Large intestine (tissue), 3 donors: ENCODE results near the gene MYO15A. TPM values are rescaled to one million over a fixed set of nuclear protein-coding genes. Genes with fewer than 3 reads are reported as not detected.

ENCODE experiments used
- DNase-seq, 2 donors: peaks; one replicate each; pipeline versions ENCODE4 v3.0.0 to v3.0.0-alpha.2; 2013
- H3K27ac ChIP-seq: one replicate; pipeline ENCODE4 v1.5.1; 2013; ENCODE audit warnings: low read length
- H3K27me3 ChIP-seq: 2 replicates; pipeline ENCODE4 v1.6.1; 2013; ENCODE audit warnings: low read length; ENCODE audit not compliant: control insufficient read depth, insufficient read depth
- H3K36me3 ChIP-seq: 2 replicates; pipeline ENCODE4 v1.6.1; 2013; ENCODE audit warnings: low read length; ENCODE audit not compliant: control insufficient read depth, insufficient read depth
- H3K4me1 ChIP-seq: one replicate; pipeline ENCODE4 v1.6.1; 2013; ENCODE audit warnings: low read length; ENCODE audit not compliant: control insufficient read depth, insufficient read depth
- H3K4me3 ChIP-seq: one replicate; pipeline ENCODE4 v1.5.1; 2013; ENCODE audit warnings: low read length
- H3K9me3 ChIP-seq: one replicate; pipeline ENCODE4 v1.6.1; 2013; ENCODE audit warnings: mild to moderate bottlenecking, low read depth, low read length, moderate library complexity; ENCODE audit not compliant: control insufficient read depth
- WGBS: methylation state at CpG from one replicate; pipeline ENCODE4 v1.1.5; 2013; ENCODE audit warnings: low lambda C conversion rate; ENCODE audit not compliant: insufficient coverage; 5-methylcytosine and 5-hydroxymethylcytosine counted together
- polyA plus RNA-seq: library from polyadenylated mRNA; unstranded; fragments of 120-200 nt; gene quantifications from one replicate; pipeline ENCODE4 v1.2.1, GENCODE V29; 2013

MYO15A gene
- polyA plus RNA-seq, 1 donor: 2.0 TPM

- no peak overlapping the region for H3K4me3 ChIP-seq
- 40% methylated on average over 1 of the region's 4 CpGs for WGBS
- H3K27me3 ChIP-seq: peaks cover 3% of the 10 kb centered on the region
- no peak for DNase-seq
- H3K27ac ChIP-seq: no peak overlapping the region
- no peaks in the 10 kb centered on the region for H3K4me1 ChIP-seq
- H3K36me3 ChIP-seq: no peaks in the 10 kb centered on the region
- H3K9me3 ChIP-seq: no peaks in the 10 kb centered on the region
Observed at GRCh38 chr17:18079543-18079942, 29.0 kb upstream of the MYO15A start.

- peak; percentile 50 to 65 for DNase-seq
- Histone ChIP-seq H3K9me3 (peaks cover 3% of the 10 kb centered on the region), H3K4me3 (no peak overlapping the region), H3K36me3 (no peaks in the 10 kb centered on the region), H3K27me3 (peaks cover 1% of the 10 kb centered on the region), H3K27ac (no peak overlapping the region), H3K4me1 (no peaks in the 10 kb centered on the region)
- 80% methylated on average over 1 of the region's 4 CpGs for WGBS
Observed at GRCh38 chr17:18084256-18084655, 24.3 kb upstream of the MYO15A start.

- no peaks in the 10 kb centered on the region for H3K4me1 ChIP-seq
- peak within 1 kb of the TSS; percentile 88 for H3K27ac ChIP-seq
- WGBS: no CpG with 5 or more reads among the region's 52 CpGs
- peak; percentile 89 to 95 for DNase-seq
- peaks cover 9% of the 10 kb centered on the region for H3K36me3 ChIP-seq
- peak within 1 kb of the TSS; percentile 94 for H3K4me3 ChIP-seq
- H3K9me3 ChIP-seq: peaks cover 3% of the 10 kb centered on the region
- H3K27me3 ChIP-seq: no peaks in the 10 kb centered on the region
Observed at GRCh38 chr17:18087610-18088491, 20.7 kb upstream of the MYO15A start, which contains the start of gene DRG2. Gene DRG2 (plus strand): TSS chr17:18087948. CDS start chr17:18088024, 76 bp downstream.

GRCh38 chr17:18089613-18090012 is 18.9 kb upstream of the MYO15A start:
- no peak overlapping the region for H3K27ac ChIP-seq
- no CpG with 5 or more reads among the region's 2 CpGs for WGBS
- H3K4me3 ChIP-seq: no peak overlapping the region
- peaks cover 19% of the 10 kb centered on the region for H3K36me3 ChIP-seq
- peaks cover 3% of the 10 kb centered on the region for H3K9me3 ChIP-seq
- no peaks in the 10 kb centered on the region for H3K4me1 ChIP-seq
- H3K27me3 ChIP-seq: no peaks in the 10 kb centered on the region
- DNase-seq: no peak

GRCh38 chr17:18093616-18094408 is 14.7 kb upstream of the MYO15A start:
- H3K4me1 ChIP-seq: no peaks in the 10 kb centered on the region
- peaks cover 48% of the 10 kb centered on the region for H3K36me3 ChIP-seq
- no CpG with 5 or more reads among the region's 15 CpGs for WGBS
- no peak overlapping the region for H3K4me3 ChIP-seq
- DNase-seq: peak; percentile 19 to 33
- H3K27me3 ChIP-seq: no peaks in the 10 kb centered on the region
- H3K9me3 ChIP-seq: no peaks in the 10 kb centered on the region
- no peak overlapping the region for H3K27ac ChIP-seq

GRCh38 chr17:18094409-18094807 is 14.1 kb upstream of the MYO15A start:
- Histone ChIP-seq H3K36me3 (peaks cover 54% of the 10 kb centered on the region), H3K9me3 (no peaks in the 10 kb centered on the region), H3K4me3 (no peak overlapping the region), H3K4me1 (no peaks in the 10 kb centered on the region), H3K27me3 (no peaks in the 10 kb centered on the region), H3K27ac (no peak overlapping the region)
- DNase-seq: no peak
- 100% methylated on average over 3 of the region's 10 CpGs for WGBS

- Histone ChIP-seq H3K9me3 (no peaks in the 10 kb centered on the region), H3K27me3 (no peaks in the 10 kb centered on the region), H3K4me1 (no peaks in the 10 kb centered on the region), H3K36me3 (peaks cover 77% of the 10 kb centered on the region), H3K4me3 (no peak overlapping the region), H3K27ac (no peak overlapping the region)
- DNase-seq: no peak
- WGBS: no CpG with 5 or more reads among the region's 14 CpGs
Observed at GRCh38 chr17:18099516-18099915, 9.0 kb upstream of the MYO15A start.

GRCh38 chr17:18100616-18101015 is 7.9 kb upstream of the MYO15A start:
- Histone ChIP-seq H3K4me3 (no peak overlapping the region), H3K4me1 (no peaks in the 10 kb centered on the region), H3K36me3 (peaks cover 87% of the 10 kb centered on the region), H3K27ac (no peak overlapping the region), H3K27me3 (no peaks in the 10 kb centered on the region), H3K9me3 (no peaks in the 10 kb centered on the region)
- WGBS: no CpG with 5 or more reads among the region's 10 CpGs
- no peak for DNase-seq

GRCh38 chr17:18101828-18102227 is 6.7 kb upstream of the MYO15A start:
- DNase-seq: no peak
- H3K4me1 ChIP-seq: no peaks in the 10 kb centered on the region
- no peak overlapping the region for H3K27ac ChIP-seq
- whole genome bisulfite sequencing: no CpG with 5 or more reads among the region's 9 CpGs
- H3K36me3 ChIP-seq: peaks cover 90% of the 10 kb centered on the region
- H3K4me3 ChIP-seq: no peak overlapping the region
- no peaks in the 10 kb centered on the region for H3K9me3 ChIP-seq
- no peaks in the 10 kb centered on the region for H3K27me3 ChIP-seq

GRCh38 chr17:18102640-18103039 is 5.9 kb upstream of the MYO15A start:
- Histone ChIP-seq H3K27ac (no peak overlapping the region), H3K36me3 (peaks cover 88% of the 10 kb centered on the region), H3K27me3 (no peaks in the 10 kb centered on the region), H3K4me1 (no peaks in the 10 kb centered on the region), H3K9me3 (no peaks in the 10 kb centered on the region), H3K4me3 (no peak overlapping the region)
- WGBS: no CpG with 5 or more reads among the region's 3 CpGs
- DNase-seq: no peak
